Neural cell (in vitro differentiated cells): ENCODE measurements around the gene ITFG1. TPM values are rescaled to one million over a fixed set of nuclear protein-coding genes. Genes with fewer than 3 reads are reported as not detected.

Source experiments
- H2AFZ ChIP-seq: fragments of 200-600, 300-800 bp; sonication (generic), shearing (Covaris generic); 2 replicates; pipeline ENCODE4 v1.6.0; 2014; ENCODE audit warnings: low read depth, mild to moderate bottlenecking, antibody characterized with exemption, low read length, moderate library complexity
- H3F3A ChIP-seq: fragments of 200-600 bp; shearing (Covaris generic); 2 replicates; pipeline ENCODE4 v1.6.1; 2016; ENCODE audit warnings: mild to moderate bottlenecking, moderate library complexity, mixed read lengths, antibody characterized with exemption, low read length; ENCODE audit not compliant: insufficient read depth, poor library complexity, severe bottlenecking
- H3K27ac ChIP-seq: fragments of 200-600, 300-800 bp; sonication (generic), shearing (Covaris generic); 2 replicates; pipeline ENCODE4 v1.5.1; 2014; ENCODE audit warnings: mild to moderate bottlenecking, low read length, moderate library complexity
- H3K27me3 ChIP-seq: fragments of 300-800, 200-600 bp; sonication (generic), shearing (Covaris generic); 2 replicates; pipeline ENCODE4 v1.6.0; 2014; ENCODE audit warnings: mild to moderate bottlenecking, low read depth, low read length, moderate library complexity; ENCODE audit not compliant: insufficient read depth
- H3K36me3 ChIP-seq: fragments of 300-800, 200-600 bp; sonication (generic), shearing (Covaris generic); 2 replicates; pipeline ENCODE4 v1.5.1; 2014; ENCODE audit warnings: mild to moderate bottlenecking, antibody characterized with exemption, low read length, moderate library complexity; ENCODE audit not compliant: insufficient read depth
- H3K4me2 ChIP-seq: fragments of 300-800, 200-600 bp; sonication (generic), shearing (Covaris generic); 2 replicates; pipeline ENCODE4 v1.6.0; 2014; ENCODE audit warnings: mild to moderate bottlenecking, low read length
- H3K4me3 ChIP-seq: fragments of 300-800, 200-600 bp; sonication (generic), shearing (Covaris generic); 2 replicates; pipeline ENCODE4 v1.5.1; 2014; ENCODE audit warnings: mild to moderate bottlenecking, low read length, moderate library complexity
- H3K79me2 ChIP-seq: fragments of 200-600 bp; shearing (Covaris generic); replicated peaks from 2 replicates; pipeline ENCODE4 v1.6.0; 2014; ENCODE audit warnings: mild to moderate bottlenecking, low read length, moderate library complexity; ENCODE audit not compliant: insufficient read depth
- H3K9ac ChIP-seq: fragments of 300-800, 200-600 bp; sonication (generic), shearing (Covaris generic); 2 replicates; pipeline ENCODE4 v1.6.1; 2016; ENCODE audit warnings: mild to moderate bottlenecking, low read length, mixed read lengths
- H3K9me2 ChIP-seq: fragments of 200-600 bp; shearing (Covaris generic); 2 replicates; pipeline ENCODE4 v1.6.1; 2016; ENCODE audit warnings: mild to moderate bottlenecking, low read length, mixed read lengths; ENCODE audit not compliant: insufficient read depth
- H3K9me3 ChIP-seq: fragments of 200-600, 300-800 bp; sonication (generic), shearing (Covaris generic); 2 replicates; pipeline ENCODE4 v1.6.1; 2016; ENCODE audit warnings: mild to moderate bottlenecking, mixed run types, low read length, moderate library complexity, mixed read lengths
- H4K20me1 ChIP-seq: fragments of 200-600 bp; shearing (Covaris generic); 2 replicates; pipeline ENCODE4 v1.6.1; 2016; ENCODE audit warnings: mild to moderate bottlenecking, mixed run types; ENCODE audit not compliant: insufficient read depth
- CTCF ChIP-seq: fragments of 450-650 bp; IDR thresholded peaks from 2 replicates; pipeline ENCODE4 v1.5.1; 2014; ENCODE audit warnings: antibody characterized with exemption, mild to moderate bottlenecking, moderate library complexity; ENCODE audit not compliant: poor library complexity, severe bottlenecking
- EP300 ChIP-seq: fragments of 450-650 bp; conservative IDR thresholded peaks from 2 replicates; pipeline ENCODE4 v1.6.1; 2014; ENCODE audit warnings: antibody characterized with exemption, mild to moderate bottlenecking, moderate library complexity; ENCODE audit not compliant: poor library complexity, severe bottlenecking
- EZH2 ChIP-seq: fragments of 200-600, 300-800 bp; shearing (Covaris generic), sonication (generic); IDR thresholded peaks from 2 replicates; pipeline ENCODE4 v1.6.1; 2014; ENCODE audit warnings: antibody characterized with exemption, low read length, borderline replicate concordance, mild to moderate bottlenecking; ENCODE audit not compliant: insufficient read depth, poor library complexity, severe bottlenecking
- MXI1 ChIP-seq: fragments of 450-650 bp; conservative IDR thresholded peaks from 2 replicates; pipeline ENCODE4 v1.6.1; 2014; ENCODE audit warnings: antibody characterized with exemption, mild to moderate bottlenecking; ENCODE audit not compliant: poor library complexity, severe bottlenecking
- POLR2AphosphoS5 ChIP-seq: IDR thresholded peaks from 2 replicates; pipeline ENCODE4 v1.6.1; 2012
- RAD21 ChIP-seq: fragments of 450-650 bp; conservative IDR thresholded peaks from 2 replicates; pipeline ENCODE4 v1.6.1; 2014; ENCODE audit warnings: antibody characterized with exemption, mild to moderate bottlenecking, moderate library complexity
- REST ChIP-seq: IDR thresholded peaks from 2 replicates; pipeline ENCODE4 v1.6.1; 2012; ENCODE audit warnings: borderline replicate concordance
- SMC3 ChIP-seq: fragments of 450-650 bp; conservative IDR thresholded peaks from 2 replicates; pipeline ENCODE4 v1.6.1; 2014; ENCODE audit warnings: antibody characterized with exemption, mild to moderate bottlenecking, moderate library complexity; ENCODE audit not compliant: poor library complexity
- TAF1 ChIP-seq: IDR thresholded peaks from 2 replicates; pipeline ENCODE4 v1.6.1; 2012; ENCODE audit warnings: low read depth
- polyA plus RNA-seq: library from polyadenylated mRNA; depleted of rRNA; stranded (reverse); fragments of >200 nt; gene quantifications from 2 replicates; pipeline ENCODE4 v1.2.3, GENCODE V29; 2014

Gene ITFG1
- polyA plus RNA-seq, 1 donor from 2014 or later, result 155 TPM

GRCh38 chr16:47499080-47499699, 38.3 kb upstream of the ITFG1 start:
- H3K79me2 ChIP-seq, result no peaks in the 10 kb centered on the region
- no peak overlapping the region for H3K9ac ChIP-seq
- H3K4me2 ChIP-seq, result no peak overlapping the region
- H4K20me1 ChIP-seq, result no peaks in the 10 kb centered on the region
- H3K36me3 ChIP-seq, result no peaks in the 10 kb centered on the region
- H3K27ac ChIP-seq, result no peak overlapping the region
- TF ChIP-seq EZH2 (no peak), RAD21 (no peak), CTCF (no peak), POLR2AphosphoS5 (no peak), MXI1 (no peak), TAF1 (no peak), REST (no peak), SMC3 (no peak), EP300 (no peak)
- no peaks in the 10 kb centered on the region for H3K9me2 ChIP-seq
- no peak overlapping the region for H2AFZ ChIP-seq
- no peaks in the 10 kb centered on the region for H3K9me3 ChIP-seq
- no peaks in the 10 kb centered on the region for H3F3A ChIP-seq
- no peak overlapping the region for H3K4me3 ChIP-seq
- no peaks in the 10 kb centered on the region for H3K27me3 ChIP-seq

GRCh38 chr16:47493381-47494337, 32.8 kb upstream of the ITFG1 start:
- Histone ChIP-seq H3K9me2 (no peaks in the 10 kb centered on the region), H3K27ac (no peak overlapping the region), H4K20me1 (no peaks in the 10 kb centered on the region), H3K36me3 (no peaks in the 10 kb centered on the region), H3K4me2 (no peak overlapping the region), H3K27me3 (no peaks in the 10 kb centered on the region), H3K4me3 (no peak overlapping the region), H3K9ac (no peak overlapping the region), H3F3A (no peaks in the 10 kb centered on the region), H3K9me3 (peaks cover 5% of the 10 kb centered on the region), H2AFZ (no peak overlapping the region), H3K79me2 (no peaks in the 10 kb centered on the region)
- no peak for TF ChIP-seq EP300
- TF ChIP-seq TAF1, result no peak
- no peak for TF ChIP-seq EZH2
- no peak for TF ChIP-seq REST
- TF ChIP-seq SMC3, result no peak
- no peak for TF ChIP-seq RAD21
- TF ChIP-seq POLR2AphosphoS5, result no peak
- TF ChIP-seq CTCF, result no peak
